Retinal pigment epithelial cell (primary cell): Measurements from ENCODE around the gene CXCL1.
"Not testable (repeated sequence)": the region's sequence is repeated elsewhere in the genome, so short reads cannot be mapped to it uniquely, and the experiment has no call there.

Experiments used
- DNase-seq: peaks from one replicate; pipeline ENCODE4 v3.0.0-alpha.2; 2010; ENCODE audit warnings: low read depth
- H3K4me3 ChIP-seq: 2 replicates; pipeline ENCODE4 v1.5.1; 2011; ENCODE audit warnings: mild to moderate bottlenecking, low read length, control low read depth, moderate library complexity
- TF ChIP-seq, protein P1 (sequence below): conservative IDR thresholded peaks from 2 replicates; pipeline ENCODE4 v1.5.1; 2011; ENCODE audit warnings: low read depth, low read length, control low read depth, inconsistent platforms

Gene CXCL1

DNA sequence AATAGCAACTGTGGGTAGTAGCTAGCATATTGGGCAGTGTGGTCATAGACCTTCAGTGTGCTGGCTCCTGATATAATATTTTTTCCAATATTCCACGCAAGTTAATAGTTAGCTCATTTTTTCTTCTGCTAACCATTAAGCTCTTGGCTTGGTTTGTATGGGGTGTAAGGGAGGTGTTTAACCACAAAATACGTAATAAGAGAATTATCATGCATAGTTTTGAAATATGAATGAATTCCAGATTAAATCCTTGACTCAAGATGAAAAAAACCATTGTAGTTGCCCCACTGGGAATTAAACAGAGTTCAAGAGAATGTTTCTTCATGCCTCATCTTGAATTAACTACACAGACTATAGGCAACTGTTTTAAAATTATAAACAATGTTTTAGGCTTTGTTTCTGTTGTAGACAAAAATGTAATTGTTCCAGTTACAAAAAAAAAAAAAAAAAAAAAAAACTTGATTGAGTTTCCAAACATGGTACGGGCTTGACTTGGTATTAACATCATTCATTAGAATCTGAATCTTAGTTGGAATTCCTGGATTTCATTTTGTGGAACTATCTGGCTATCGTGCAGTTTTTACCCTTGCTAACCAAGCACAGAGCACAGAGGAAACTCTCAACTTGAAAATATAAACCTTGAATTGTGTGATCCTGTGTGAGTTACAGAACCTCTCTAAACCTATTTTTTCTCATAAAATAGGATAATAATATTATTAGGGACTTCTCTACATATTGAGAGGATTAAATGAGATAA lies 28.4 kb downstream of the CXCL1 start:
- TF ChIP-seq, protein P1, sequence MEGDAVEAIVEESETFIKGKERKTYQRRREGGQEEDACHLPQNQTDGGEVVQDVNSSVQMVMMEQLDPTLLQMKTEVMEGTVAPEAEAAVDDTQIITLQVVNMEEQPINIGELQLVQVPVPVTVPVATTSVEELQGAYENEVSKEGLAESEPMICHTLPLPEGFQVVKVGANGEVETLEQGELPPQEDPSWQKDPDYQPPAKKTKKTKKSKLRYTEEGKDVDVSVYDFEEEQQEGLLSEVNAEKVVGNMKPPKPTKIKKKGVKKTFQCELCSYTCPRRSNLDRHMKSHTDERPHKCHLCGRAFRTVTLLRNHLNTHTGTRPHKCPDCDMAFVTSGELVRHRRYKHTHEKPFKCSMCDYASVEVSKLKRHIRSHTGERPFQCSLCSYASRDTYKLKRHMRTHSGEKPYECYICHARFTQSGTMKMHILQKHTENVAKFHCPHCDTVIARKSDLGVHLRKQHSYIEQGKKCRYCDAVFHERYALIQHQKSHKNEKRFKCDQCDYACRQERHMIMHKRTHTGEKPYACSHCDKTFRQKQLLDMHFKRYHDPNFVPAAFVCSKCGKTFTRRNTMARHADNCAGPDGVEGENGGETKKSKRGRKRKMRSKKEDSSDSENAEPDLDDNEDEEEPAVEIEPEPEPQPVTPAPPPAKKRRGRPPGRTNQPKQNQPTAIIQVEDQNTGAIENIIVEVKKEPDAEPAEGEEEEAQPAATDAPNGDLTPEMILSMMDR: no peak
- H3K4me3 ChIP-seq: no peak overlapping the region
- DNase-seq: peak; percentile 93

DNA sequence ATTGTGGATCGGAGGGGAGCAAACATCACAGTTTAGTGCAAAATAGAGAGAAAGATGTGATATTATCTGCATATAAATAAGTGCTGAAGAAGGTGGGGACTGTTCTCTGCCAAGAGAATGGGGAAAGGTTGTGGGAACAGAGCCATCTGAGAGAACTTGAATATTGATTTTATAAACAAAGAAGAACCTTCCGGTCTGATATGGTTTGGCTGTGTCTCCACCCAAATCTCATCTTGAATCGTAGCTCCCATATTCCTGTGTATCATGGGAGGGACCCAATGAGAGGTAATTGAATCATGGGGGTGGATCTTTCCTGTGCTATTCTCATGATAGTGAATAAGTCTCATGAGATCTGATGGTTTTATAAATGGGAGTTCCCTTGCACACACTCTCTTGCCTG lies 30.1 kb downstream of the CXCL1 start:
- not testable (repeated sequence) for H3K4me3 ChIP-seq, DNase-seq

DNA sequence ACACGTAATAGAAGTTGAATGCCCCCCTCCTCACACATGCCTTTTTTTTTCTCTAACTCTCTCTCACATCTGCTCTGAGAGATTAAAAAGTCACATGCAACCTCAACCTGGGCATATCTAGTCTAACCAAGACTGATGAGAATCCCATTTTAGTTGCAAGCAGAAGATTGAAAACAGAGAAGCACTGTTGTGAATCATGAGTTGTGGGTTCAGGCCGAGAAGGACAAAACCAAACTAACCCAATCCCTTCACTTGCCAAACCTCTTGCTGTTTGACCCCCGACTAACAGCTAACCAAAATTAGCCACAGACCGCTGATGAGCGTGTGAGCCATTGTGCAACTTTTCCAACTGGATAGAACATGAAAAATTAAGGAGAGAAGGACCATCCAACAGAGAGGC lies 31.8 kb downstream of the CXCL1 start:
- no peak for DNase-seq
- TF ChIP-seq, protein P1: no peak

GRCh38 chr4:73902038-73902637 lies 32.9 kb downstream of the CXCL1 start:
- H3K4me3 ChIP-seq: no peak overlapping the region
- DNase-seq: no peak
- TF ChIP-seq, protein P1: no peak

More for the DNA sequence above, 31.8 kb downstream of the CXCL1 start:
- H3K4me3 ChIP-seq: no peak overlapping the region

- no peak for DNase-seq
- H3K4me3 ChIP-seq: no peak overlapping the region
- TF ChIP-seq, protein P1: no peak
Measured at GRCh38 chr4:73902817-73903547, 33.8 kb downstream of the CXCL1 start.

DNA sequence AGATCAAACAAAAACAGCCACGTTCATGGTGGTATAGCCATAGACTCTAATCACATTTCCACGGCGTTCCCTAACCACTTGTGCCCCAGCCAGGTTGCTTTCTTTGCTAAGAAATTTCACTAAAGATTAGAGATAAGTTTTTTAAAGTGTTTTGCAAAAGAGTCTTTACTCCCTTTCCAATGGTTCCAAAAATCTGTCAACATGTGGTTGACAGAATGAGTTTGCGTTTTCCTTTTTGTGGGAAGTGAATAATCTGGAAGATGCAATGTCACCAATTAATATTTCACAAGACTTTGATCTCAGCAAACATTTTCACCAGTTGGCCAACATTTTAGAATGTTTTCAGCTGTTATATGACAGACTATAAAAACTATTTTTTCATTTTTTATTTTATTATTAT lies 35.3 kb downstream of the CXCL1 start:
- no peak overlapping the region for H3K4me3 ChIP-seq
- TF ChIP-seq, protein P1: no peak
- DNase-seq: no peak

DNA sequence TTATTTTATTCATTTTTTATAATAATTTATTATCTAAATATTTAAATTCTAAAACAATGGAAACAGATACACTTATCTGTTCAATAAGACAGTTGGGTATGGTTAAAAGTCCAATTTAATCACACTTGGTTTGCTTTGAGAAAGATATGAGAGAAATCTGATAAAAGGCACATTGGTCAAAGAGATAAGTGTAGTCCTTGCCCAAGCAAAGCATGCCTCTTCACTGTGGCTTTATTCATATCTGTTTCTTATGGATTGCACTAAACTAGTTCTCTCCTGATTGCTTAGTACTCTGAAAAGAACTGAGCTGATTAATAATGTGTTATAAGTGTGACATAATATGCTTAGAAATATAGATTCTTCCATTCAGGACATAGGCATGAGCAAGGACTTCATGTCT lies 39.8 kb downstream of the CXCL1 start:
- no peak for DNase-seq
- H3K4me3 ChIP-seq: no peak overlapping the region
- TF ChIP-seq, protein P1: no peak
